Kidney (tissue), 14 donors: ENCODE measurements around the gene PRKCZ. TPM values are rescaled to one million over a fixed set of nuclear protein-coding genes. Genes with fewer than 3 reads are reported as not detected.
"Not testable (repeated sequence)": the region's sequence is repeated elsewhere in the genome, so short reads cannot be mapped to it uniquely, and the experiment has no call there.

Experiments used
- DNase-seq, 5 donors: peaks; one replicate each; pipeline ENCODE4 v3.0.0-alpha.2; 2013 to 2020
- FAIRE-seq: peaks from 2 replicates; lab custom pipeline; 2012; peaks lifted over from hg19 to GRCh38; lab: Jason Lieb, UNC
- H3K27ac ChIP-seq, 2 donors: one replicate each; pipeline ENCODE4 v1.7.0; 2013; ENCODE audit warnings: low read depth in 2 of 2, low read length in 2 of 2, inconsistent platforms in 1 of 2
- H3K27me3 ChIP-seq: one replicate; pipeline ENCODE4 v1.7.1; 2013; ENCODE audit warnings: low read length, inconsistent platforms; ENCODE audit not compliant: control insufficient read depth, insufficient read depth
- H3K36me3 ChIP-seq, 3 donors: one replicate each; pipeline versions ENCODE4 v1.7.0 to v1.7.1; 2013; ENCODE audit warnings: low read length in 3 of 3, control low read depth in 1 of 3, inconsistent platforms in 1 of 3; ENCODE audit not compliant: insufficient read depth in 3 of 3, control insufficient read depth in 2 of 3
- H3K4me1 ChIP-seq, 3 donors: one replicate each; pipeline versions ENCODE4 v1.7.0 to v1.7.1; 2013; ENCODE audit warnings: low read length in 3 of 3, inconsistent platforms in 1 of 3, low read depth in 1 of 3; ENCODE audit not compliant: control insufficient read depth in 2 of 3, insufficient read depth in 2 of 3
- H3K4me3 ChIP-seq, 3 donors: one replicate each; pipeline versions ENCODE4 v1.7.0 to v1.8.1; 2013; ENCODE audit warnings: low read length in 3 of 3, control low read depth in 1 of 3, inconsistent platforms in 1 of 3
- H3K9ac ChIP-seq, 3 donors: one replicate each; pipeline versions ENCODE4 v1.7.0 to v1.7.1; 2013; ENCODE audit warnings: low read length in 3 of 3, control low read depth in 1 of 3, inconsistent platforms in 1 of 3
- H3K9me3 ChIP-seq, 3 donors: one replicate each; pipeline versions ENCODE4 v1.7.0 to v1.7.1; 2013; ENCODE audit warnings: low read length in 3 of 3, control low read depth in 1 of 3, inconsistent platforms in 1 of 3; ENCODE audit not compliant: control insufficient read depth in 2 of 3, insufficient read depth in 1 of 3
- CTCF ChIP-seq: IDR thresholded peaks from 3 replicates; pipeline ENCODE4 v1.5.1; 2012; ENCODE audit warnings: mild to moderate bottlenecking, moderate library complexity, borderline replicate concordance; ENCODE audit not compliant: insufficient read depth; ENCODE audit errors: extremely low read depth
- intact Hi-C: fragments of 100-400 bp; cut with DNase I; formaldehyde crosslinking; loops from one replicate; pipeline ENCODE4 v1.11.1; 2022
- polyA plus RNA-seq: library from polyadenylated mRNA; stranded (reverse); fragments of 350-450 nt; fragmentation: Illumina TruSeq; extraction: RNeasy Lipid Tissue Mini Kit (QIAGEN cat#74804); gene quantifications from one replicate; pipeline ENCODE4 v1.2.3, GENCODE V29; 2014; ENCODE audit warnings: low read depth, low replicate concordance; ENCODE audit not compliant: insufficient read depth
- total RNA-seq: library from RNA; stranded (reverse); fragmentation: NEBNext Ultra II Directional; extraction: Animal tissue kit (Norgen Biotek cat#: 25700); gene quantifications from one replicate; pipeline ENCODE4 v1.2.1, GENCODE V29; 2021
- donor health status: control.
- donor health status: control.
- donor health status: control.
- donor health status: control.
- donor health status: control.
- donor health status: DM: yes; HTN: yes; CAD: no.
- donor health status: Normal renal cell carcinoma (clear cell type).

The PRKCZ gene
- total and polyA plus RNA-seq, 2 donors from 2014 or later, result 24.7 to 42.4 TPM

DNA sequence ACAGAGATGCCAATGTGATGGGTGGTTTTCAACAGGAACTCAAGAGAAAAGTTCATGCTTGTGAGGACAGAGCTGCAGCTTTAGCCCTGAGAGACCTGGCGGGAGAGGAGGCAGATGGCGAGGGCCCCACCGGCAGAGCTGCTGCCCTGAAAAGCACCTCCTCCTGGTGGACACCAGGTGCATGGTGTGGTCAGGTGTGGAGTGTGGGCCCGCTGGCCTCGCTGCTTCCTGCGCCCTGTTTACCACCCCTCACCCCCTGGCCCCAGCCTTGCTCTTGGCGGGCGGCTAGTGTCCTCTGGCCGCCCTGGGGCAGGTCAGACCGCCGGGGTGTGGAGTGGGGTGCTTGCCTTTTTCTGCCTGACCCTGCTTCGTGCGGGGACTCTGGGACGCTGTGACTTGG lies 42.8 kb downstream of the PRKCZ start:
- no peak for DNase-seq
- H3K9ac ChIP-seq, result no peak overlapping the region
- intact Hi-C loops, result no loop called here
- no peaks in the 10 kb centered on the region for H3K36me3 ChIP-seq
- peak overlapping the region in 1 of 2 donors; percentile 32 for H3K27ac ChIP-seq
- H3K4me3 ChIP-seq, result no peak overlapping the region
- peaks cover 0 to 19% (median 4%) of the 10 kb centered on the region in 3 donors for H3K4me1 ChIP-seq
- no peak for FAIRE-seq
- H3K27me3 ChIP-seq, result no peaks in the 10 kb centered on the region
- H3K9me3 ChIP-seq, result no peaks in the 10 kb centered on the region
- TF ChIP-seq CTCF, result no peak

DNA sequence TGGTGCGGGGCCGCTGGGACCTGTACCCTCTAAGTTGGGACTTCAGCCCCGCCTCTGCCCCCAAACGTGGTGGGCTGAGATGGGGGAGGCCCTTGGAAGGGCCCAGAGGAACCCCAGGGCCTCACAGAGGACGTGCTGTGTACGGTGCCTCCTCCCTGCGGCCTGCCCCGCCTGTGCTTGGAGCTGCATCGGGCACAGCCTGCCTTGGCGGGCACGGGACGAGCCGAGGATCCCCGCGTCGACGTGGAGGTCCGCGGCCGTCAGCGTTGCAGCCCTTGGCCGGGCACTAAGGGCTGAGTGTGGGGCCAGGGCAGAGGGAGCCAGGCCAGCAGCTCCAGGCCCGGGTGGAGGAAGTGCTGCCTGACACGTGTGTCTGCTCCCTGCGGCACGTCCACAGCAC lies 43.4 kb downstream of the PRKCZ start:
- FAIRE-seq, result no peak

GRCh38 chr1:2094269-2095158 lies 44.3 kb downstream of the PRKCZ start:
- H3K4me1 ChIP-seq, result peaks cover 0 to 15% (median 0%) of the 10 kb centered on the region in 3 donors
- H3K9me3 ChIP-seq, H3K9ac ChIP-seq, intact Hi-C loops, H3K36me3 ChIP-seq, H3K27me3 ChIP-seq, DNase-seq, H3K4me3 ChIP-seq, FAIRE-seq: not testable (repeated sequence)
- peak overlapping the region in 1 of 2 donors; percentile 32 for H3K27ac ChIP-seq

More for the DNA sequence above, 43.4 kb downstream of the PRKCZ start:
- no peaks in the 10 kb centered on the region for H3K36me3 ChIP-seq
- peaks cover 0 to 15% (median 2%) of the 10 kb centered on the region in 3 donors for H3K4me1 ChIP-seq
- H3K4me3 ChIP-seq, result no peak overlapping the region
- H3K27me3 ChIP-seq, result no peaks in the 10 kb centered on the region
- no peaks in the 10 kb centered on the region for H3K9me3 ChIP-seq
- TF ChIP-seq CTCF, result no peak
- DNase-seq, result no peak
- peak overlapping the region in 1 of 2 donors; percentile 32 for H3K27ac ChIP-seq
- no peak overlapping the region for H3K9ac ChIP-seq
- intact Hi-C loops, result no loop called here

DNA sequence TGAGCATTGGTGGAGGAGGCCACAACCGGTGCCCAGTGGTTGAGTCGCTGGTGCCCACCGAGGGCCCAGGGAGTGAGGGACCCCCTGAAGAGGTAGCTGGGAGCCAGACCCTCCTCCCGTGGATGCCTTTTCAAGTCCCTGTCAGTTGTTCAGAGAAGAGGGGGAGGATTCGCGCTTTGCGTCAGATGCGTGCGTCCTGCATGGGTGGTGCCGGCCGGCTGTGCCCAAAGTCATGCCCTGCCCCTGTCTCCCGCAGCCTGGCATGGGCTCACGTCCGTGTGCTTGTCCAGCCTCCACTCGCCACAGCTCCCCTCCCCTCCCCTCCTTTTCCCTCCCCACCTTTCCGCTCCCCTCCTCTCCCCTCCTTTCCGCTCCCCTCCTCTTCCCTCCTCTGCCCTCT lies 45.2 kb downstream of the PRKCZ start:
- Histone ChIP-seq H3K27ac (no peak overlapping the region), H3K36me3 (no peaks in the 10 kb centered on the region), H3K27me3 (no peaks in the 10 kb centered on the region), H3K4me3 (no peak overlapping the region), H3K4me1 (peaks cover 0 to 15% (median 0%) of the 10 kb centered on the region in 3 donors), H3K9ac (no peak overlapping the region), H3K9me3 (no peaks in the 10 kb centered on the region)
- no peak for DNase-seq
- TF ChIP-seq CTCF, result no peak
- intact Hi-C loops, result no loop called here
- no peak for FAIRE-seq
